Hippocampal formation (tissue), 2 donors: ENCODE measurements around the gene GPR34.

ENCODE experiments used
- DNase-seq, 2 donors: peaks; one replicate each; lab custom pipeline; 2025; lab: John Stamatoyannopoulos, UW

Gene GPR34

GRCh38 chrX:41737065-41737464 lies 48.3 kb downstream of the GPR34 start:
- no peak for DNase-seq

- no peak for DNase-seq
Measured at GRCh38 chrX:41739871-41740270, 51.1 kb downstream of the GPR34 start.
